GM10266 (cell line): ENCODE data around the gene KIF6.
"Not testable (repeated sequence)": the region's sequence is repeated elsewhere in the genome, so short reads cannot be mapped to it uniquely, and the experiment has no call there.

Experiments
- DNase-seq: peaks from one replicate; pipeline ENCODE4 v3.0.0; 2012; ENCODE audit errors: extremely low spot score
- CTCF ChIP-seq: IDR thresholded peaks from 2 replicates; pipeline ENCODE4 v1.5.1; 2012; ENCODE audit warnings: mild to moderate bottlenecking, low read depth; ENCODE audit not compliant: control insufficient read depth, insufficient read depth; ENCODE audit errors: missing control alignments

The KIF6 gene

GRCh38 chr6:39517756-39518155 lies 207.5 kb downstream of the KIF6 start:
- DNase-seq: no peak
- TF ChIP-seq CTCF: no peak

GRCh38 chr6:39516471-39516870 lies 208.7 kb downstream of the KIF6 start:
- DNase-seq: no peak
- TF ChIP-seq CTCF: no peak

- no peak for DNase-seq
- no peak for TF ChIP-seq CTCF
These were observed 209.7 kb downstream of the KIF6 start for GRCh38 chr6:39515471-39515870.

GRCh38 chr6:39515006-39515405 lies 210.2 kb downstream of the KIF6 start:
- no peak for DNase-seq
- TF ChIP-seq CTCF: no peak

GRCh38 chr6:39509831-39510230 lies 215.4 kb downstream of the KIF6 start:
- not testable (repeated sequence) for DNase-seq

GRCh38 chr6:39508515-39508914 lies 216.7 kb downstream of the KIF6 start:
- DNase-seq: no peak
- TF ChIP-seq CTCF: no peak

- no peak for TF ChIP-seq CTCF
- DNase-seq: no peak
These were observed 217.7 kb downstream of the KIF6 start for GRCh38 chr6:39507331-39507998.

- DNase-seq: not testable (repeated sequence)
These were observed 222.7 kb downstream of the KIF6 start for GRCh38 chr6:39502362-39502955.
